ENCODE data around the gene EYA3. TPM values are rescaled to one million over a fixed set of nuclear protein-coding genes. Genes with fewer than 3 reads are reported as not detected.

EYA3 gene
- total RNA-seq, 1 donor from 2014 or later, result 15.7 TPM

DNA sequence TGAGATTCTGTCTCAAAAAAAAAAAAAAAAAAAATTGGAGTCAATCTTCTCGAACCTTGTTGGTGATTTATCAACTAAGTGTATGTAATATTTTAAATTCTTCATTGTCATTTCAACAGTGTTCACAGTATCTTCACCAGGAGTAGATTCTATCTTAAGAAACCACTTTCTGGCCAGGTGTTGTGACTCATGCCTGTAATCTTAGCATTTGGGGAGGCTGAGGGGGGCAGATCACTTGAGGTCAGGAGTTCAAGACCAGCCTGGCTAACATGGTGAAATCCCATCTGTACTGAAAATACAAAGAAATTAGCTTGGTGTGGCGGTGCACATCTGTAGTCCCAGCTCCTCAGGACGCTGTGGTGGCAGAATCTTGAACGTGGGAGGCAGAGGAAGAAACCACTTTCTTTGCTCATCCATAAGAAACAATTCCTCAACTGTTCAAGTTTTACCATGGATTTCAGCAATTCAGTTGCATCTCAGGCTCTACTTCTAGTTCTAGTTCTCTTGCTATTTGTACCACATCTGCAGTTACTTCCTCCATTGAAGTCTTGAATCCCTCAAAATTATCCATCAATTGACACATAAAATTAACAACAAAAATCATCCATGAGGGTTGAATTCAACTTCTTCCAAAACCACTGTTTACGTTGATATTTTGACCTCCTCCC lies 30.4 kb upstream of the EYA3 start:
- no peaks in the 10 kb centered on the region for H3K9me3 Mint-ChIP-seq (ENCODE audit: low read depth)
- H3K4me1 Mint-ChIP-seq (ENCODE audit: low read depth), result peaks cover 9% of the 10 kb centered on the region
- no peak overlapping the region for H3K4me3 Mint-ChIP-seq (ENCODE audit: unreplicated experiment)
- no peak overlapping the region for H3K27ac Mint-ChIP-seq (ENCODE audit: unreplicated experiment)
- TF ChIP-seq, protein P1, sequence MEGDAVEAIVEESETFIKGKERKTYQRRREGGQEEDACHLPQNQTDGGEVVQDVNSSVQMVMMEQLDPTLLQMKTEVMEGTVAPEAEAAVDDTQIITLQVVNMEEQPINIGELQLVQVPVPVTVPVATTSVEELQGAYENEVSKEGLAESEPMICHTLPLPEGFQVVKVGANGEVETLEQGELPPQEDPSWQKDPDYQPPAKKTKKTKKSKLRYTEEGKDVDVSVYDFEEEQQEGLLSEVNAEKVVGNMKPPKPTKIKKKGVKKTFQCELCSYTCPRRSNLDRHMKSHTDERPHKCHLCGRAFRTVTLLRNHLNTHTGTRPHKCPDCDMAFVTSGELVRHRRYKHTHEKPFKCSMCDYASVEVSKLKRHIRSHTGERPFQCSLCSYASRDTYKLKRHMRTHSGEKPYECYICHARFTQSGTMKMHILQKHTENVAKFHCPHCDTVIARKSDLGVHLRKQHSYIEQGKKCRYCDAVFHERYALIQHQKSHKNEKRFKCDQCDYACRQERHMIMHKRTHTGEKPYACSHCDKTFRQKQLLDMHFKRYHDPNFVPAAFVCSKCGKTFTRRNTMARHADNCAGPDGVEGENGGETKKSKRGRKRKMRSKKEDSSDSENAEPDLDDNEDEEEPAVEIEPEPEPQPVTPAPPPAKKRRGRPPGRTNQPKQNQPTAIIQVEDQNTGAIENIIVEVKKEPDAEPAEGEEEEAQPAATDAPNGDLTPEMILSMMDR (IDR thresholded peaks at IDR 0.05), result no peak
- no peak for DNase-seq (ENCODE audit: low spot score)
- H3K36me3 Mint-ChIP-seq (ENCODE audit: low read depth), result no peaks in the 10 kb centered on the region
- no peaks in the 10 kb centered on the region for H3K27me3 Mint-ChIP-seq (ENCODE audit: low read depth)

DNA sequence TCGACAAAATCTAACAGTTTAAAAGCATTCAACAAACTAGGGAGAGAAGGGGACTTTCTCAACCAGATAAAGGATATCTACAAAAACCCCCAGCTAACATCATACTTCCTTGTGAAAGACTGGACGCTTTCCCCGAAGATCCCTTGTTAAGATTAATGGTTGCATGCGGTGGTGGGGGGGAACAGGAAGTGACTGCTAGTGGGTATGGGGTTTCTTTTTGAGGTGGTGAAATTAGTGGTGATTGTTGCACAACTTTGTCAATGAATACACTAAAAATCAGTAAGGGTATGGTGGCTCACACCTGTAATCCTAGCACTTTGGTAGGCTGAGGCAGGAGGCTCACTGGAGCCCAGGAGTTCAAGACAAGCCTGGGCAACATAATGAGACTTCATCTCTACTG lies 26.9 kb upstream of the EYA3 start:
- no peaks in the 10 kb centered on the region for H3K27me3 Mint-ChIP-seq (ENCODE audit: low read depth)
- H3K4me3 Mint-ChIP-seq (ENCODE audit: unreplicated experiment), result no peak overlapping the region
- no peak for DNase-seq (ENCODE audit: low spot score)
- H3K4me1 Mint-ChIP-seq (ENCODE audit: low read depth), result no peaks in the 10 kb centered on the region
- H3K9me3 Mint-ChIP-seq (ENCODE audit: low read depth), result peaks cover 3% of the 10 kb centered on the region
- H3K36me3 Mint-ChIP-seq (ENCODE audit: low read depth), result no peaks in the 10 kb centered on the region
- no peak overlapping the region for H3K27ac Mint-ChIP-seq (ENCODE audit: unreplicated experiment)
- TF ChIP-seq, protein P1 (IDR thresholded peaks at IDR 0.05), result no peak

DNA sequence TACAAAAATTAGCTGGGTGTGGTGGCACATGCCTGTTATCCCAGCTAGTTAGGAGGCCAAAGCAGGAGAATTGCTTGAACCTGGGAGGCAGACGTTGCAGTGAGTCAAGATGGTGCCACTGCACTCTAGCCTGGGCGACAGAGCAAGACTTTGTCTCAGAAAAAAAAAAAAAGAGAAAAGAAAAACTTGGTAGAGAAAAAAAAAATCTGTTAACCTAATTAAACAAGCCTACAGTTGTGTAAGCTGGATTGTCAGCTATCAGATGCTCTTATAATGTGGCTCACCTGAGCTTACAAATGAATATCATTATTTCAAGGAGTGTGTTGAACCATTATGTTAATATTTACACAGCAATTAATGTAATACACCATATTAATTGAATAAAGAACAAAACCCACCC lies 26.4 kb upstream of the EYA3 start:
- H3K27ac Mint-ChIP-seq (ENCODE audit: unreplicated experiment), result no peak overlapping the region
- no peak for DNase-seq (ENCODE audit: low spot score)
- TF ChIP-seq, protein P1 (IDR thresholded peaks at IDR 0.05), result no peak
- peaks cover 3% of the 10 kb centered on the region for H3K9me3 Mint-ChIP-seq (ENCODE audit: low read depth)
- no peaks in the 10 kb centered on the region for H3K27me3 Mint-ChIP-seq (ENCODE audit: low read depth)
- no peaks in the 10 kb centered on the region for H3K4me1 Mint-ChIP-seq (ENCODE audit: low read depth)
- H3K4me3 Mint-ChIP-seq (ENCODE audit: unreplicated experiment), result no peak overlapping the region
- no peaks in the 10 kb centered on the region for H3K36me3 Mint-ChIP-seq (ENCODE audit: low read depth)

DNA sequence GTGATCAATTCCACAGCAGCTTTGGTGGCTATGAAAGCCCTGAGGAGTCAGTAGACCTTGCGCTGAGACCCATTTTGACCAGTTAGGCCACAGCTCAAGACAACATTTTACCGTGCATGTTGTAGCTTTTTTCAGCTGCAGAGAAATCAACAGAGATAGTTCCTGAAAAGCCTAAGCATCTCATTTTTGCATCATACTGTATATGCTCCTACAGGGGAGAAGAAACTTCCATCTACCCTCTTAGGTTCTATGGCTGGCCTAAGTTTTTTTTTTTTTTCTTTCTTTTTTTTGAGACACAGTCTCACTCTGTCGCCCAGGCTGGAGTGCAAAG lies 24.8 kb upstream of the EYA3 start:
- Mint-ChIP-seq H3K27ac (ENCODE audit: unreplicated experiment) (no peak overlapping the region), H3K4me1 (ENCODE audit: low read depth) (no peaks in the 10 kb centered on the region), H3K36me3 (ENCODE audit: low read depth) (no peaks in the 10 kb centered on the region), H3K4me3 (ENCODE audit: unreplicated experiment) (no peak overlapping the region), H3K9me3 (ENCODE audit: low read depth) (peaks cover 3% of the 10 kb centered on the region), H3K27me3 (ENCODE audit: low read depth) (no peaks in the 10 kb centered on the region)
- DNase-seq (ENCODE audit: low spot score), result no peak
- TF ChIP-seq, protein P1 (IDR thresholded peaks at IDR 0.05), result no peak

DNA sequence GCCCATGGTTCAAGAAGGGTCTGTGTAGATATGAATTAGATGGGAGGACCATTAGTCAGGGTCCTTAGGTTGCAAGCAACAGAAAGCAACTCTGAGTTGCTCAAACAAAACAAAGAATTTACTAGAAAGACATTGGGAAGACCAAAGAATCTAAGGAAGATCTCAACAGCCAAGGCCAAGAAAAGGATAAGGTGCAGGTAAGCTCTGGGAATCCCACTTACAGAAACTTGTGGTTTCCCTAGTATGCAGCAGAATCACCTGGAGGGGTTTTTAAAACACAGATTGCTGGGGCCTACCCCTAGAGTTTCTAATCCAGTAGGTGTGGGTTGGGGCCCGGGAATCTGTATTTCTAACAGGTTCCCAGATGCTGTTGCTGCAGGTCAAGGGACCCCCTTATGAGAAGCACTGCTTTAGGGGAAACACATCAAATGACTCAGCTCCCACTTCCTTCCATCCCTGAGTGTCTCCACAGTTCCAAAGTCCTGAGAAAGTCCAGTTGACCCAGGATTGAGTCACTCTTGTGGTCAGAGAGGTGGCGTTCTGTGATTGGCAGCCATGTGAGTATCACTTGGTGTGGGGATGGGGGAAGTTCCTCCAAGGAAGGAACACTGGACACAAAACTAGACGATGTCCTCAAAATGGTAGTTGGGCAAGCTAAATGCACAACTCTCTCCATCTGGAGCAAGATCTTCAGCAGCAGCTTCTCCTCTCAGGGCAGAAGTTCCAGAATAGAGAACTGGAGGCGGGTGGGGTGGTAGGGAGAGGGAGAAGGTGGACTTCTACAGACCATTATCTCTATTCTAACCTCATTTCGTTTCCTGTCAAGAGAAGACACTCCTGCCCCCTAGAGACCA lies 24.2 kb upstream of the EYA3 start:
- H3K4me3 Mint-ChIP-seq (ENCODE audit: unreplicated experiment), result no peak overlapping the region
- TF ChIP-seq, protein P1 (IDR thresholded peaks at IDR 0.05), result peak; percentile 32
- no peaks in the 10 kb centered on the region for H3K27me3 Mint-ChIP-seq (ENCODE audit: low read depth)
- H3K9me3 Mint-ChIP-seq (ENCODE audit: low read depth), result peaks cover 3% of the 10 kb centered on the region
- H3K4me1 Mint-ChIP-seq (ENCODE audit: low read depth), result no peaks in the 10 kb centered on the region
- no peak overlapping the region for H3K27ac Mint-ChIP-seq (ENCODE audit: unreplicated experiment)
- DNase-seq (ENCODE audit: low spot score), result no peak
- no peaks in the 10 kb centered on the region for H3K36me3 Mint-ChIP-seq (ENCODE audit: low read depth)
